ENCODE measurements around the gene CPSF4L.

The CPSF4L gene

GRCh38 chr17:73231395-73231794 is 30.3 kb downstream of the CPSF4L start:
- DNase-seq: no peak

- no peak for DNase-seq
These were observed 31.6 kb downstream of the CPSF4L start for GRCh38 chr17:73230088-73230487.

DNA sequence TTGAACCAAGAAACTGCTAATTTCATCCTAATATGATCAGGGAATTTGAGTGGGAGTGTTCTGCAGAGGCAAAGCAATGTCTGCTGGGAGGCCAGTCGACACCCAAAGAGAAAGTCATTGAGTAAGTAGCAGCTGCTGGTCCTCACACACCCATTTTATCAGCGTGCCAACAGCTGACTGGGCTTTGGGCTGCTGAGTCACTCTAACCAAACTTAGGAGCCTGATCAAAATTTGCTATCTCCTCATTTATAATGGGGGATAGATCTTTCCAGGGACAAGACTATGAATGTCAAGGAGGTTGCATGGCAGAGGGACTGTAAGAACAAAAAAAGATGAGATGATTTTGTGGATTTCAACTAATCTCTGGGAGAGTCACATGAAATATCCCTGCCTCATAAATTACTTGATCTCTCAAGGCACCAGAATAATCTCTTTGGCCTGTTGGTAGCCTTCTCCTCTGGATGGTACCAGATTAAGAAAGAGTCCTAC is 32.9 kb downstream of the CPSF4L start:
- DNase-seq: no peak

DNA sequence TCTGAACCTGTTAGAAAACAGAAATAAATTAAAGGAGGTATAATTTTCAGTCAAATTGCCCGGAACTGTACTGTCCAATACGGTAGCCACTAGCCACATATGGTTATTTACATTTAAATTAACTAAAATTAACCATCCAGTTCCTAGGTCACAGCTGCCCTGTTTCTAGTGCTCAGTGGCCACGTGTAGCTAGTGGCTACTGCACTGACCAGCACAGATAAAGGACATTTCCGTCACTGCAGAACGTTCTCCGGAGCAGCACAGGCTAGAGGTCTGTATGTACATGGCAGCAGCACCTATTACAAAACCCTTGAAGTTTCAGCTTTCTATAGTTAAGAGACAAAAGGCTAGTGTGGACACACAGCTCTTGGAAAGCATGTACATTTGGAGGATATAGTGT is 33.7 kb downstream of the CPSF4L start:
- DNase-seq: no peak

GRCh38 chr17:73227379-73227778 is 34.3 kb downstream of the CPSF4L start:
- DNase-seq: no peak

GRCh38 chr17:73226556-73227172 is 35.0 kb downstream of the CPSF4L start:
- no peak for DNase-seq

GRCh38 chr17:73224663-73225305 is 36.9 kb downstream of the CPSF4L start:
- no peak for DNase-seq

DNA sequence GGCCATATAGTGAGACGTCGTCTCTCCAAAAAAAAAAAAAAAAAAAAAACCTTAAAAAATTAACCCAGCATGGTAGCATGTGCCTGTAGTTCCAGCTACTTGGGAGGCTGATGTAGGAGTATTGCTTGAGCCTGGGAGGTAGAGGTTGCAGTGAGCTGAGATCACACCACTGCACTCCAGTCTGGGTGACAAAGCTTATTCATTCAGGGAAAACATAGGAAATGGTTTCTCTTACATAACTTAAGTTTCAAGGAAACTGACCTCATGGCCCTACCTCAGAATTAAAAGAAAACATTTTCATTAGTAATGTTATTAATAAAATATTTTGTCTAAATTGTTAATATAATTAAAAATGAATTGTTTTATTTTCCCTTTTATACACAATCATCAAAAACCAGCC is 37.4 kb downstream of the CPSF4L start:
- DNase-seq: no peak

- no peak for DNase-seq
These were observed 38.0 kb downstream of the CPSF4L start for GRCh38 chr17:73223626-73224230.

DNA sequence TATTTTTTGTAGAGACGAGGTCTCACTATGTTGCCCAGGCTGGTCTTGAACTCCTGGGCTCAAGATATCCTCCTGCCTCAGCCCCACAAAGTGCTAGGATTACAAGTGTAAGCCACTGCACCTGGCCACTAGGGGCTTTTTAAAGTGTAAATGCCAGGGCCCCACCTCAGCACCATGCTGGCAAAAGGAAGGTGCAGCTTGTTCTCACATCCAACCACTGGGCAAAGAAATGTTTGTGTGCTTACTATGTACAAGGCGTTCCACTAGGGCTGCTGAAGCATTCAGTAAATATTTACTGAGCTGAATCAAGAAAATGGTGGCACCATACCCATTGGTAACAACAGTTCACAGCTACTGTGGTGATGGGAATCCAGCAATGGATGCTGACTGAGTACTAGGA is 46.2 kb downstream of the CPSF4L start:
- no peak for DNase-seq

DNA sequence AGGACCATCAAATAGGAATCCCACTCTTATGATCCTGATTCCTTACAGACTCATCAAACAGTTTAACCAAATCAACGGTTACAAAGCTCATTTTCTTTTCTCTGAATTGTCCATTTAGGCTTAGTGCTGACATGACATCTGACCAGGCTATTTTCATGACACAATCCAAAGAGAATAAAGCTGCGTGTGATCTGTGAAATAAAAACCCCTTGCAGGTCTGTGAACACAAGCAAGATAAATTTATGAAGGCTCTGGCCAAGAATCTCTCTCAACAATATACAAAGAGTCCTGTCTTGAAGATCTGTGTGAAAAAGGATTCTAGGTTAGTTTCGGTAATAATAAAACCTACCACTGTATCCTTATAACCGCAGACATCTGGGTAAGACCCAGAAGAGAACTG is 46.8 kb downstream of the CPSF4L start:
- no peak for DNase-seq

GRCh38 chr17:73214008-73214407 is 47.7 kb downstream of the CPSF4L start:
- no peak for DNase-seq

- DNase-seq: no peak
These were observed 49.9 kb downstream of the CPSF4L start for GRCh38 chr17:73211745-73212144.

- DNase-seq: no peak
These were observed 51.5 kb downstream of the CPSF4L start for GRCh38 chr17:73210002-73210678.

GRCh38 chr17:73209436-73209835 is 52.2 kb downstream of the CPSF4L start:
- no peak for DNase-seq

- no peak for DNase-seq
These were observed 53.4 kb downstream of the CPSF4L start for GRCh38 chr17:73208139-73208827.

- DNase-seq: peak; percentile 31
These were observed 56.2 kb downstream of the CPSF4L start for GRCh38 chr17:73205459-73205961.

GRCh38 chr17:73203788-73204479 is 57.7 kb downstream of the CPSF4L start:
- DNase-seq: no peak

- no peak for DNase-seq
These were observed 58.4 kb downstream of the CPSF4L start for GRCh38 chr17:73203135-73203787.

DNA sequence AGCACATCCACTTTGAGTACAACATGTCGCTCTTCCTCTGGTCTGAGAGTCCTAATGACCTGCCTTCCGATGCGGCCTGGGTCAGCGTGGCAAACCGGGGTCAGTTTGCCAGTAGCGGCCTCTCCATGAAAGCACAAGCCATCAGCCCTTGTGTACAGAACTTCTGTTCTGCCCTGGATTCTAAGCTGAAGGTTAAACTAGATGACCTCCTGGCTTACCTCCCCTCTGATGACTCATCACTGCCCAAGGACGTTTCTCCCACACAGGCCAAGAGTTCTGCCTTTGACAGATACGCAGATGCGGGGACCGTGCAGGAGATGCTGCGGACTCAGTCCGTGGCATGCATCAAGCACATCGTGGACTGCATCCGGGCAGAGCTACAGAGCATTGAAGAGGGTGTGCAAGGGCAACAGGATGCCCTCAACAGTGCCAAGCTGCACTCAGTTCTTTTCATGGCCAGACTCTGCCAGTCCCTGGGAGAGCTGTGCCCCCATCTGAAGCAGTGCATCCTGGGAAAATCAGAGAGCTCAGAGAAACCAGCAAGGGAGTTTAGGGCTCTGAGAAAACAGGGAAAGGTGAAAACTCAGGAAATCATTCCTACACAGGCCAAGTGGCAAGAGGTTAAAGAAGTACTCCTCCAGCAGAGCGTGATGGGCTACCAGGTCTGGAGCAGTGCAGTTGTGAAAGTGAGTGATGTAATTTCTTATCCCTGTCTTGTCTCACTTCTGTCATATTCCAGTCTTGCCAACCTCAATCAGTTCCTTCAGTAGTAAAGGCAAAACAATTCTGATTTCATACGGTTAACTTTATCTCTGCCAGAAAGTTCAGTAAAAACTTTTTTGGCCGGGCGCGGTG is 60.2 kb downstream of the CPSF4L start:
- DNase-seq: no peak

- DNase-seq: no peak
These were observed 61.2 kb downstream of the CPSF4L start for GRCh38 chr17:73200476-73200875.
